Neuronal stem cell (in vitro differentiated cells): ENCODE results near the gene PLA2G15.

Experiments
- DNase-seq: peaks from one replicate; pipeline ENCODE4 v3.0.0-alpha.2; 2013; ENCODE audit warnings: low spot score
- H2AFZ ChIP-seq: one replicate; pipeline ENCODE4 v1.6.1; 2013; ENCODE audit warnings: mild to moderate bottlenecking, low read length, inconsistent platforms
- H2AK5ac ChIP-seq: 2 replicates; pipeline ENCODE4 v1.6.1; 2013; ENCODE audit warnings: low read depth, mild to moderate bottlenecking, inconsistent platforms, low read length, moderate library complexity, mixed read lengths
- H2BK120ac ChIP-seq: 2 replicates; pipeline ENCODE4 v1.6.1; 2013; ENCODE audit warnings: low read depth, mild to moderate bottlenecking, inconsistent platforms, low read length, moderate library complexity, mixed read lengths
- H2BK12ac ChIP-seq: one replicate; pipeline ENCODE4 v1.6.1; 2013; ENCODE audit warnings: low read length, inconsistent platforms
- H2BK15ac ChIP-seq: 2 replicates; pipeline ENCODE4 v1.6.1; 2013; ENCODE audit warnings: mild to moderate bottlenecking, low read length, inconsistent platforms, mixed read lengths
- H2BK5ac ChIP-seq: one replicate; pipeline ENCODE4 v1.6.1; 2013; ENCODE audit warnings: inconsistent platforms, mild to moderate bottlenecking, low read length, moderate library complexity
- H3K14ac ChIP-seq: one replicate; pipeline ENCODE4 v1.6.1; 2013; ENCODE audit warnings: low read length, inconsistent platforms
- H3K18ac ChIP-seq: 2 replicates; pipeline ENCODE4 v1.6.1; 2013; ENCODE audit warnings: low read length, inconsistent platforms
- H3K23ac ChIP-seq: 2 replicates; pipeline ENCODE4 v1.6.1; 2013; ENCODE audit warnings: low read depth, mild to moderate bottlenecking, mixed read lengths, low read length, inconsistent platforms; ENCODE audit not compliant: poor library complexity
- H3K27ac ChIP-seq: replicated peaks from 3 replicates; pipeline ENCODE4 v1.5.1; 2013; ENCODE audit warnings: low read length, inconsistent platforms
- H3K27me3 ChIP-seq, 3 experiments: 2 replicates each; pipeline ENCODE4 v1.6.1; 2013; ENCODE audit warnings: low read length in 3 of 3, mild to moderate bottlenecking in 2 of 3, inconsistent platforms in 1 of 3, low read depth in 1 of 3, mixed read lengths in 1 of 3, moderate library complexity in 1 of 3; ENCODE audit not compliant: control insufficient read depth in 3 of 3, insufficient read depth in 3 of 3
- H3K36me3 ChIP-seq, 2 donors: replicated peaks in 1 of 2; 2 replicates each; pipeline ENCODE4 v1.6.1; 2013; ENCODE audit warnings: low read length in 2 of 2; ENCODE audit not compliant: control insufficient read depth in 2 of 2, insufficient read depth in 2 of 2
- H3K4ac ChIP-seq: 2 replicates; pipeline ENCODE4 v1.6.1; 2013; ENCODE audit warnings: inconsistent platforms, mild to moderate bottlenecking, low read length, moderate library complexity
- H3K4me1 ChIP-seq, 2 donors: 1 replicate in 1 of 2; 2 replicates in 1 of 2; pipeline ENCODE4 v1.6.1; 2013; ENCODE audit warnings: low read length in 2 of 2, low read depth in 1 of 2; ENCODE audit not compliant: control insufficient read depth in 2 of 2, insufficient read depth in 1 of 2
- H3K4me2 ChIP-seq: one replicate; pipeline ENCODE4 v1.6.1; 2013; ENCODE audit warnings: mild to moderate bottlenecking, low read length, inconsistent platforms; ENCODE audit not compliant: insufficient read depth, poor library complexity, severe bottlenecking
- H3K4me3 ChIP-seq, 2 donors: 2 replicates each; pipeline ENCODE4 v1.5.1; 2013; ENCODE audit warnings: low read length in 2 of 2, mild to moderate bottlenecking in 2 of 2, inconsistent platforms in 1 of 2, moderate library complexity in 1 of 2
- H3K79me1 ChIP-seq: one replicate; pipeline ENCODE4 v1.6.1; 2013; ENCODE audit warnings: low read depth, mild to moderate bottlenecking, inconsistent platforms, low read length, moderate library complexity
- H3K9ac ChIP-seq: one replicate; pipeline ENCODE4 v1.6.1; 2013; ENCODE audit warnings: mild to moderate bottlenecking, low read depth, low read length, inconsistent platforms; ENCODE audit not compliant: poor library complexity
- H3K9me3 ChIP-seq, 2 donors: replicated peaks in 1 of 2; 2 replicates each; pipeline versions ENCODE3 to v1.6.1; 2013; ENCODE audit warnings: low read length in 2 of 2, mild to moderate bottlenecking in 2 of 2, inconsistent platforms in 1 of 2, low read depth in 1 of 2, mixed read lengths in 1 of 2, moderate library complexity in 1 of 2; ENCODE audit not compliant: control insufficient read depth in 2 of 2, insufficient read depth in 1 of 2
- H4K8ac ChIP-seq: one replicate; pipeline ENCODE4 v1.6.1; 2013; ENCODE audit warnings: low read depth, mild to moderate bottlenecking, inconsistent platforms, low read length, moderate library complexity
- H4K91ac ChIP-seq: one replicate; pipeline ENCODE4 v1.6.1; 2013; ENCODE audit warnings: low read length, low read depth, mild to moderate bottlenecking, inconsistent platforms; ENCODE audit not compliant: poor library complexity
- WGBS, 2 donors: extraction: QIAGEN DNeasy Blood & Tissue Kit; methylation state at CpG; one replicate each; pipeline ENCODE4 v1.1.7; 2013; ENCODE audit warnings: missing lambda C conversion rate in 2 of 2, mixed read lengths in 1 of 2; ENCODE audit not compliant: insufficient read length in 2 of 2, insufficient replicate concordance in 1 of 2; ENCODE audit errors: extremely low coverage in 2 of 2; 5-methylcytosine and 5-hydroxymethylcytosine counted together

The PLA2G15 gene

GRCh38 chr16:68244481-68244902, 681 bp upstream of the PLA2G15 start:
- H2BK5ac ChIP-seq = no peak overlapping the region
- peak overlapping the region; percentile 72 for H2BK15ac ChIP-seq
- no peak overlapping the region for H2BK12ac ChIP-seq
- H4K8ac ChIP-seq = no peak overlapping the region
- H3K4ac ChIP-seq = no peak overlapping the region
- H3K9ac ChIP-seq = peak overlapping the region; percentile 86
- H3K27me3 ChIP-seq = peaks cover 0 to 8% (median 0%) of the 10 kb centered on the region in 3 experiments
- peak overlapping the region; percentile 85 for H3K18ac ChIP-seq
- DNase-seq = no peak
- no peak overlapping the region for H3K27ac ChIP-seq
- H2BK120ac ChIP-seq = no peak overlapping the region
- peaks cover 8% of the 10 kb centered on the region for H3K79me1 ChIP-seq
- H3K4me1 ChIP-seq = peaks cover 6 to 10% of the 10 kb centered on the region in 2 donors
- no peak overlapping the region for H4K91ac ChIP-seq
- peak overlapping the region; percentile 80 for H3K23ac ChIP-seq
- H2AFZ ChIP-seq = peak overlapping the region; percentile 98
- peak overlapping the region; percentile 86 for H3K4me2 ChIP-seq
- peak overlapping the region; percentile 65 for H2AK5ac ChIP-seq
- peaks cover 3 to 6% of the 10 kb centered on the region in 2 donors for H3K36me3 ChIP-seq
- WGBS, 2 donors = no CpG with 5 or more reads among the region's 20 CpGs
- peak overlapping the region; percentile 90 to 94 for H3K4me3 ChIP-seq
- no peaks in the 10 kb centered on the region for H3K9me3 ChIP-seq
- H3K14ac ChIP-seq = peak overlapping the region; percentile 58

- Histone ChIP-seq H3K23ac (no peak overlapping the region), H3K4ac (no peak overlapping the region), H2BK5ac (no peak overlapping the region), H3K18ac (no peak overlapping the region), H2BK15ac (no peak overlapping the region), H3K36me3 (peaks cover 4 to 9% of the 10 kb centered on the region in 2 donors), H2BK12ac (no peak overlapping the region), H2AFZ (no peak overlapping the region), H3K79me1 (peaks cover 8% of the 10 kb centered on the region), H3K4me2 (no peak overlapping the region), H3K4me1 (peaks cover 6 to 10% of the 10 kb centered on the region in 2 donors), H3K27me3 (peaks cover 0 to 8% (median 0%) of the 10 kb centered on the region in 3 experiments), H2BK120ac (no peak overlapping the region), H4K8ac (no peak overlapping the region), H3K9me3 (no peaks in the 10 kb centered on the region), H3K4me3 (peak overlapping the region in 1 of 2 donors; percentile 94), H3K14ac (no peak overlapping the region), H3K27ac (no peak overlapping the region), H3K9ac (no peak overlapping the region), H2AK5ac (no peak overlapping the region), H4K91ac (no peak overlapping the region)
- WGBS, 2 donors = no CpG with 5 or more reads among the region's 7 CpGs
- no peak for DNase-seq
Observed at GRCh38 chr16:68246121-68246520, 948 bp downstream of the PLA2G15 start.

GRCh38 chr16:68246666-68247065, 1.5 kb downstream of the PLA2G15 start:
- Histone ChIP-seq H3K9ac (no peak overlapping the region), H4K8ac (no peak overlapping the region), H3K27ac (no peak overlapping the region), H3K79me1 (peaks cover 8% of the 10 kb centered on the region), H2BK120ac (no peak overlapping the region), H3K27me3 (peaks cover 0 to 8% (median 0%) of the 10 kb centered on the region in 3 experiments), H2BK5ac (no peak overlapping the region), H3K18ac (no peak overlapping the region), H3K23ac (peak overlapping the region; percentile 10), H3K4me2 (no peak overlapping the region), H2BK15ac (no peak overlapping the region), H3K4ac (no peak overlapping the region), H3K14ac (no peak overlapping the region), H2AFZ (no peak overlapping the region), H2AK5ac (no peak overlapping the region), H3K9me3 (no peaks in the 10 kb centered on the region), H2BK12ac (no peak overlapping the region), H3K4me3 (peak overlapping the region in 1 of 2 donors; percentile 94), H3K36me3 (peaks cover 4 to 9% of the 10 kb centered on the region in 2 donors), H3K4me1 (peaks cover 6 to 10% of the 10 kb centered on the region in 2 donors), H4K91ac (no peak overlapping the region)
- DNase-seq = no peak
- WGBS, 2 donors = no CpG with 5 or more reads among the region's 5 CpGs

- H2AK5ac ChIP-seq = no peak overlapping the region
- H3K27me3 ChIP-seq = peaks cover 0 to 8% (median 0%) of the 10 kb centered on the region in 3 experiments
- H3K36me3 ChIP-seq = peaks cover 4 to 12% of the 10 kb centered on the region in 2 donors
- no peak overlapping the region for H2AFZ ChIP-seq
- H3K9me3 ChIP-seq = no peaks in the 10 kb centered on the region
- WGBS, 2 donors = no CpG with 5 or more reads among the region's 4 CpGs
- no peak overlapping the region for H2BK15ac ChIP-seq
- peaks cover 8% of the 10 kb centered on the region for H3K79me1 ChIP-seq
- no peak overlapping the region for H4K91ac ChIP-seq
- no peak overlapping the region for H3K14ac ChIP-seq
- H2BK5ac ChIP-seq = no peak overlapping the region
- H2BK120ac ChIP-seq = no peak overlapping the region
- H3K4me3 ChIP-seq = no peak overlapping the region
- peak overlapping the region; percentile 18 for H3K9ac ChIP-seq
- no peak overlapping the region for H3K4ac ChIP-seq
- H3K23ac ChIP-seq = peak overlapping the region; percentile 43
- no peak overlapping the region for H3K18ac ChIP-seq
- H3K4me1 ChIP-seq = peaks cover 6 to 10% of the 10 kb centered on the region in 2 donors
- no peak for DNase-seq
- no peak overlapping the region for H3K4me2 ChIP-seq
- H4K8ac ChIP-seq = no peak overlapping the region
- H3K27ac ChIP-seq = no peak overlapping the region
- no peak overlapping the region for H2BK12ac ChIP-seq
Observed at GRCh38 chr16:68247400-68247799, 2.2 kb downstream of the PLA2G15 start.
